HG02759 (cell line): ENCODE measurements around the gene NOSIP.
"Not testable (repeated sequence)": the region's sequence is repeated elsewhere in the genome, so short reads cannot be mapped to it uniquely, and the experiment has no call there.

Source experiments
- ATAC-seq: cut with Tn5 transposase; IDR thresholded peaks from one replicate; pipeline ENCODE4 v1.9.1; 2021; ENCODE audit warnings: mild to moderate bottlenecking, moderate library complexity; ENCODE audit not compliant: unreplicated experiment

Gene NOSIP, protein sequence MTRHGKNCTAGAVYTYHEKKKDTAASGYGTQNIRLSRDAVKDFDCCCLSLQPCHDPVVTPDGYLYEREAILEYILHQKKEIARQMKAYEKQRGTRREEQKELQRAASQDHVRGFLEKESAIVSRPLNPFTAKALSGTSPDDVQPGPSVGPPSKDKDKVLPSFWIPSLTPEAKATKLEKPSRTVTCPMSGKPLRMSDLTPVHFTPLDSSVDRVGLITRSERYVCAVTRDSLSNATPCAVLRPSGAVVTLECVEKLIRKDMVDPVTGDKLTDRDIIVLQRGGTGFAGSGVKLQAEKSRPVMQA

GRCh38 chr19:49580264-49581006, at the start of gene NOSIP:
TSS of gene NOSIP (minus strand) at chr19:49580556. CDS start at chr19:49560691, 19,865 bp downstream.
- ATAC-seq: peak; percentile 89

DNA sequence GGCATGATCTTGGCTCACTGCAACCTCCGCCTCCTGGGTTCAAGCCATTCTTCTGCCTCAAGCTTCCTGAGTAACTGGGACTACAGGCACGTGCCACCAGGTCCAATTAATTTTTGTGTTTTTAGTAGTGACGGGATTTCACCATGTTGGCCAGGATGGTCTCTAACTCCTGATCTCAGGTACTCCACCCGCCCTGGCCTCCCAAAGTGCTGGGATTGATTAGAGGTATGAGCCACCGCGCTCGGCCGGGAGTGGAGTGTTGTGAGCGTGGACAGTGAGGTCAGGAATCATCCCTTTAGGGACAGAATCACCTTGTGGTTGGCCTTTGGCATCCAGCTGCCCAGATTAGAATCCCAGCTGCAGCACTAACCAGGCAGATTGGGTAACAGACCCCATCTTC, 49.3 kb upstream of the NOSIP start:
- no peak for ATAC-seq

- no peak for ATAC-seq
Observed at GRCh38 chr19:49626226-49626625, 45.9 kb upstream of the NOSIP start.

- ATAC-seq: no peak
Observed at GRCh38 chr19:49624967-49625910, 44.9 kb upstream of the NOSIP start.

- not testable (repeated sequence) for ATAC-seq
Observed at GRCh38 chr19:49617860-49618259, 37.5 kb upstream of the NOSIP start.

- no peak for ATAC-seq
Observed at GRCh38 chr19:49616945-49617344, 36.6 kb upstream of the NOSIP start.

DNA sequence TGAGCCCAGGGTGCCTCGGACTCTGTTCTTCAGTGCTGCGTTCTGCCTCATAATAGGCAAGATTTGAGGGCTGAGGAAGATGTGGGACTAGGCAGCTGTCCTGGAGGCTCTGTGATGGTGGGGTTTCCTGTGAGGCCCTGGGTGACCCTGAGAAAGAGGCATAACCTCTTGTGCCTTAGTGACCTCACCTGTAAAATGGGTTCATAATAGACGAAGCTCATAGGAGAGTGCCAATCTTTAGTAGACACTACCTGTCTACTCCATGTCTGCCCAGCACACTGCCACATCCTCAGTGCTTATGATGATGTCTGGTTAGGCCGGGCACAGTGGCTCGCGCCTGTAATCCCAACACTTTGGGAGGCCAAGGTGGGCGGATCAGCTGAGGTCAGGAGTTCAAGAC, 36.2 kb upstream of the NOSIP start:
- no peak for ATAC-seq

- no peak for ATAC-seq
Observed at GRCh38 chr19:49615861-49616260, 35.5 kb upstream of the NOSIP start.

GRCh38 chr19:49614096-49614833, 33.9 kb upstream of the NOSIP start:
- ATAC-seq: no peak

- ATAC-seq: no peak
Observed at GRCh38 chr19:49613374-49613773, 33.0 kb upstream of the NOSIP start.

DNA sequence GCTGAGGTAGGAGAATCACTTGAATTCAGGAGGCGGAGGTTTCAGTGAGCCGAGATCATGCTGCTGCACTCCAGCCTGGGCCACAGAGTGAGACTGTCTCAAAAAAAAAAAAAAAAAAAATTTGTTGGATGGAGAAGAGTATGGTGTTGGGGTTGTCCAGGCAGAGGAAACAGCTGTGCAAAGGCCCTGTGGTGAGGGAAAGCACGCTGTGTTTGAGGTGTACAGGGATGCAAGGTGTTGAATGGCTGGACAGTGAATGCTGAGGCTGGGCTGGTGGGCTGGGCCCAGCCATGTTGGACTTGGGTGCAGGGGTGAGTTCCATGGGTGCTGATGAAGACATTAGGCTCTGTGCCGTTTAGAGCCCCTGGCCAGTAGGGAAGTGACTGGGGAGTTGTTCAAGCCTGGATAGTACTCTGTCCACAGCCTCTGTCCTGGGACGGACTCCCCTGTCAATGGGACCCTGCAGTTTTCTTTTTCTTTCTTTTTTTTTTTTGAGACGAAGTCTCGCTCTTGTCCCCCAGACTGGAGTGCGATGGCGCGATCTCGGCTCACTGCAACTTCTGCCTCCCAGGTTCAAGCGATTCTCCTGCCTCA, 29.2 kb upstream of the NOSIP start:
- no peak for ATAC-seq

DNA sequence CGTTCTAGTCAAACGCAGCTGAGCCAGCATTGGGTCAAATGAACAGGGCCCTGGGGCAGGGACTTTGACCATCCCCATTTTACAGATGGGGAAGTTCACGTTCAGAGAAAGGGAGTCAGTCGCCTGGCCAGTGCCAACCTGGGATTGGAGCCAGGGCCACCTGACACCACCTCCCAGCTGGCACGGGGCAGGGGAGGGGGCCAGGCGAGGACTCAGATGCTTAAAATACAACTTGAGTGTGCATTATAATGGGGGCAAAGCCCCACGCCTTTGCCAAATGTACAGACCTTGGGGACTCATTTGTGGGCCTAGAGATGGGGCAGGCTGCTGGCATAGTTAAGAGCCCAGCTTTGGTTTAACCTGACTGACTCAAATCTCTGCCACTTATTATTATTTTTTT, 25.2 kb upstream of the NOSIP start:
- ATAC-seq: no peak

GRCh38 chr19:49602806-49603205, 22.4 kb upstream of the NOSIP start:
- no peak for ATAC-seq

DNA sequence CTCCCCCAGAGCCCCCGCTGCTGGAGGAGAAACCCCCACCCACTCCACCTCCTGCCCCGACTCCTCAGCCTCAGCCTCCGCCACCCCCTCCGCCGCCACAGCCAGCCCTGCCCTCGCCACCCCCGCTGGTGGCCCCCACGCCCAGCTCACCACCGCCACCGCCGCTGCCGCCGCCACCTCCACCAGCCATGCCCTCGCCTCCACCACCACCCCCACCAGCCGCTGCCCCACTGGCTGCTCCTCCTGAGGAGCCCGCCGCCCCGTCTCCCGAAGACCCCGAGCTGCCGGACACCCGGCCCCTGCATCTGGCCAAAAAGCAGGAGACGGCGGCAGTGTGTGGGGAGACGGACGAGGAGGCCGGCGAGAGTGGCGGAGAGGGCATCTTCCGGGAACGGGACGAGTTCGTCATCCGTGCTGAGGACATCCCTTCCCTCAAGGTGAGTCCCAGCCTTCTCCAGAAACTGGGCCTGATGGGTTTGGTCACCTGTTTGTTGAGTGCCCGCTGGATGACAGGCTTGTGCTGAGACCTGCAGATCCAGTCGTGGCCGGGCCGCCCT, 21.2 kb upstream of the NOSIP start:
- ATAC-seq: no peak

GRCh38 chr19:49599378-49600295, 19.3 kb upstream of the NOSIP start:
- no peak for ATAC-seq

DNA sequence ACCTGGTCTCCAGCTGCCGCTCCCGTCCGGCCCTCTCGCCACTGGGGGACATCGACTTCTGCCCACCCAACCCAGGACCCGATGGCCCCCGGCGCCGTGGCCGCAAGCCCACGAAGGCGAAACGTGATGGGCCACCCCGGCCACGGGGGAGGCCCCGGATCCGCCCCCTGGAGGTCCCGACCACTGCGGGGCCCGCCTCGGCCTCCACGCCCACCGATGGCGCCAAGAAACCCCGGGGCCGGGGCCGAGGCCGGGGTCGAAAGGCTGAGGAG, 17.3 kb upstream of the NOSIP start:
- no peak for ATAC-seq

- ATAC-seq: no peak
Observed at GRCh38 chr19:49596954-49597702, 16.8 kb upstream of the NOSIP start.

- ATAC-seq: no peak
Observed at GRCh38 chr19:49596407-49596806, 16.1 kb upstream of the NOSIP start.
